NCI-H187 treated with DMSO at 0.1 percent for 48 hours (cell line): ENCODE measurements around the gene AURKA.
"Not testable (repeated sequence)": the region's sequence is repeated elsewhere in the genome, so short reads cannot be mapped to it uniquely, and the experiment has no call there.

Experiments
- DNase-seq: peaks from one replicate; lab custom pipeline; 2025; lab: John Stamatoyannopoulos, UW

The AURKA gene

DNA sequence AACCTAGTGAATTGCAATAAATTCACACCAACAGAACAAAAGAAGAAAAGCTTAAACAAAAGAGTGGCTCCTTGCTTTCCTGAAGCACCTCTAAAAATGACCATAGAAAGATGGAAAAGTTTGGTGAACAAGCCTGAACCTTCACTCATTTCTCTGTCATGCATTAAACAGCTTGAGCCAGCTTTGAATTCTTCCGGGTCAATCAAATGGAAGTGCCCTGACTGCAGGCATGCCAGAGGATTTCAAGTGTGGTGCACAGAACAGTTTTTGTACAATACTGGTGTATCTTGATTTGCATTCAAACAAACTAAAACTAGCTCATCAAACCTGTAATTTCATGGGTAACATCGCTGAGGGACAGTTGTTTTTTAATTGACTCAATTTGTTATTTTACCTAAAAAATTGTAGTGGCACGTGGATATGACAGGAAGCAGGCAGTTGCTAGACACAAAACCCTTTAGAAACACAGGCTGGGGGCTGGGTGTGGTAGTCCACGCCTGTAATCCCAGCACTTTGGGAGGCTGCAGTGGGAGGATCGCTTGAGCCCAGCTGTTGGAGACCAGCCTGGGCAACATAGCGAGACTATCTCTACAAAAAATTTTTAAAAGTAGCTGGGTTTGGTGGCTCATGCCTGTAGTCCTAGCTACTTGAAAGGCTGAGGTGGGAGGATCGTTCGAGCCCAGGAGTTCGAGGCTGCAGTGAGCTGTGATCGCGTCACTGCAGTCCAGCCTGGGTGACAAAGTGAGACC is 29.1 kb upstream of the AURKA start:
- DNase-seq: no peak

DNA sequence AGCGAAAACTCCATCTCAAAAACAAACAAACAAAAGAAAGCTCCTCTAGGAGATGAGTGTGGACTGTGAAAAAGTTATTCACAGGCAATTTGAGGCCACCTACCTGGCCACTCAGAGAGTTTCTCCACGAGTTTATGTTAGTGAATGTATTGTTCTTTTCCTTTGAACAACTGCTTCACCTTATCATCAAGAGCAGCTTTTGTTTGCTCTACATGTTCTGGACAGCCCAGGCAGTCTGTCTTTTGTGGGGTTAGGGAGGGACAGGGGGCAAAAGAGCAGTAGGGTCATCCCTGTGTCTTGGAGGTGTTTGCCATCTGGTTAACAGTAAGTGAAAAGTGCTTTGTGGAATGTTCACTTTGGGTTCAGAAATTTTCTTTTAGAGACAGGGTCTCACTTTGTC is 28.0 kb upstream of the AURKA start:
- no peak for DNase-seq

DNA sequence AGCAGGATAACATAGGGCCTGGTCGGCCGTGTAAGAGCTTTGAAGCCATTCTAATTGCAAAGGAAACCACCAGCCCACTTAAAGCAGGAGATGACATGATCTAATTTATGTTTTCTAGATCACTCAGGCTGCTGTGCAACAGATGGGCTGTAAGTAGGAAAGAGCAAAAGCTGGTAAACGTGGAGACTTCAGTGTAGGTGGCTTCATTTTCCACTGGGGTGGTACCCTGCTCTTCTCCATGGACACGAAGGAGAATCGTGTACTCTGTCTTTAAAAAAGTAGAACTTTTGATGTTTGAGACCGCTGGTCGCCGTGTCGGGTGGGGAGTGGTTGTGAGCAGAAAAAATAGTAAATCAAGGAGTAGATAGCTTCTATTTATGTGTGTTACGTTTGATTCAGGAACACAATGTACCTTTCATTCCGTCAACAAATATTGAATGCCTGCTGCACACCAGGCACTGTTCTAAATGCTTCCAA is 26.4 kb upstream of the AURKA start:
- no peak for DNase-seq

DNA sequence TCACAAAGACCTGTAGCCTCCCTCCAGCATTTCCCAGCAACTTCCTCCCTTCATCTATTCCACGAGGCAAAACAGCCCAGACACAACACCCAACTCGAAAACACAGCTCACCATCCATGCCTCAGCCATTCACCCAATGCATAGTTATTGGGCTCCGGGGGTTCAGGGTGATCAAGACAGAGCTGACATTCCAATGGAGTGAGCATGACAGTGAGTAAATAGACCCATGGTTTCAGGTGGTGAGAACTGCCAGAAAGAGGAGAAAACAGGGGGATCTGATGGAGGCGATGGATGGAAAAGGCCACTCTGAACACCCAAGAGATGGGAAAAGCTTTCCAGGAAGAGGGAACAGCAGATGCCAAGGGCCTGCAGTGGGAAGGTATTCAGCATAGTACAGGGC is 25.9 kb upstream of the AURKA start:
- DNase-seq: no peak

DNA sequence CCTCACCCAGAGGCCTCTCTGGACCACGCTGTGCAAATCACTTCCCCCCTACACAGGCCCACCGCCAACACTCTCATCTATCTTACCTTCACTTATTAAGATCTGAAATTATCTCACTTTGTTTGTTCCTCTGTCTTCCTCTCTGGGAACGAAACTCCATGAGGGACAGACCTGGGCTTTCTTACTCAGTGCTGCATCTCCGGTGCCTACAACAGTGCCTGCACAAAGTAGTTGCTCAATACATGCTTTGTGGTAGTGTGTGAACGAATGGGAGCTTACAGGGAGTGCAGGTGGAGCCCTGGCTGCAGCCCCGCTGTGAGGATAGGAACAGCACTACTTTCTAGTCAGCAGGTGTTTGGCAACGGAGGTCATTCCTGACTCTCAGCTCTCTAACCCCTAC is 25.4 kb upstream of the AURKA start:
- DNase-seq: no peak

DNA sequence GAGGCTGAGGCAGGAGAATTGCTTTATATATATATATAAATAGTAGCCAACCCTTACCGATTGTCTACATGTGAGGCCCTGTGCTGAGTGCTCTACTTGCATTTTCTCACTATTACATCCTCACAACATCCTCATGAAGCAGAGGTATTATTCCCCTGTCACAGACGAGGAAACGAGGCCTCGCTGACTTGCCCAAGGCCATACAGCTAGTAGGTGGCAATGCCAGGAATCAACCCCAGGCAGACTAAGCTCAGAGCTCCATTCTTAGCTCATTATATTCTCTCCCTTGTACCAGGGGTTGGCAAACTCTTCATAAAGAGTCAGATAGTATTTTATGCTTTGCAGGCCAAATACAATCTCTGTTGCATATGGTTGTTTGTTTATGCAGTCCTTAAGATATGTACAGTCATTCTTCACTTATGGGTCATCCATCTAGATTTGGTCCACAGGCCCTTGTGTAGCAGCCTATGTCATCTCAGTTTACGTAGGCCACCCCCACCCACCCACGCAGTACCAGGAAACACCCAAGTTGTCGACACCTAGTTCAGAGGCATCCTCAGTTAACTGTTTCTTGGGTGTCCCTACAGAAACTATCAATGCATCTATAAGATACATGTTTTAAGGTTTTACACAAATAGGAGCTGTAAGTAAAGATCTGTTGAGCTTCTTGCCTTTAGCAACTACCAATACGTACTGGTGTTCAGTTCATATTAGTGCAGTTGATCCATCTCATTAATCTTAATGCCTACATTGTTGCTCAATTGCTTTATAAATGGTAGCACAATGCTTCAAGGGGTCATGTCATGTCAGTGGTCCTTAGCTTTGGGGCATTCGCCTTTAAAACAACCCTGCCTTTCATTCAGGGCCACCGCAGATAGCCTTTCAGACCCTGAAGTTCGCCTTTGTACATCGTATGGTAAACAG is 23.1 kb upstream of the AURKA start:
- no peak for DNase-seq

DNA sequence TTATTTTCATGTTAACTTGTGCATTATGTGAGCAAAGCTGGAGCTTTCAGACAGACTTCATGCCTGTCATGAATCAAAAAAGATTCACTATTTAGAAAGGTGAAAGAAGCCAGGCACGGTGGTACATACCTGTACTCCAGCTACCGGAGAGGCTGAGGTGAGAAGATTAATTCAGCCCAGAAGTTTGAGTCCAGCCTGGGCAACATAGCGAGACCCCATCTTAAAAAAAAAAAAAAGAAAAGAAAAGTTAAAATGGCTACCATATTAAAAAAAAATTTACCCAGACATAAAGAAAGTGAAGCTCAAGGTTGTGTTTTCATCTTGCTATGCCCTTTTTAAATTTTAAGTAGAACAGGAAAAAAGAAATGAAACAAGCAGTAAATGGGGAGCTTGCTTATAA is 20.9 kb upstream of the AURKA start:
- DNase-seq: no peak

DNA sequence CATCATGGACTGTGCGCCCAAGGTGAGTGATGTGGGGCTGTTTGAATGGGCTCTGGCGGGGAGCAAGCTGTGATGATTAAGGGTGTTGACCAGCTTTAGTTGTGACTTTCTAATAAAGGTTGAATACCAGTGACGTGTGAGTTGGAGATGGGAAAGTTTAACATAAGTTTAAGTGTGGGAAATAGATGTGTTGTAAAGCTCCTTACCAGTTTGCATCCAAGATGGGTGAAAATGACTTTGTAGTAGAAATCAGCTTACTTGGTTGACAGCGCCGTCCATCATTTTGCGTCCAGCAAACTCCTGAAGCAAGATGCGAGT is 20.4 kb upstream of the AURKA start:
- no peak for DNase-seq

DNA sequence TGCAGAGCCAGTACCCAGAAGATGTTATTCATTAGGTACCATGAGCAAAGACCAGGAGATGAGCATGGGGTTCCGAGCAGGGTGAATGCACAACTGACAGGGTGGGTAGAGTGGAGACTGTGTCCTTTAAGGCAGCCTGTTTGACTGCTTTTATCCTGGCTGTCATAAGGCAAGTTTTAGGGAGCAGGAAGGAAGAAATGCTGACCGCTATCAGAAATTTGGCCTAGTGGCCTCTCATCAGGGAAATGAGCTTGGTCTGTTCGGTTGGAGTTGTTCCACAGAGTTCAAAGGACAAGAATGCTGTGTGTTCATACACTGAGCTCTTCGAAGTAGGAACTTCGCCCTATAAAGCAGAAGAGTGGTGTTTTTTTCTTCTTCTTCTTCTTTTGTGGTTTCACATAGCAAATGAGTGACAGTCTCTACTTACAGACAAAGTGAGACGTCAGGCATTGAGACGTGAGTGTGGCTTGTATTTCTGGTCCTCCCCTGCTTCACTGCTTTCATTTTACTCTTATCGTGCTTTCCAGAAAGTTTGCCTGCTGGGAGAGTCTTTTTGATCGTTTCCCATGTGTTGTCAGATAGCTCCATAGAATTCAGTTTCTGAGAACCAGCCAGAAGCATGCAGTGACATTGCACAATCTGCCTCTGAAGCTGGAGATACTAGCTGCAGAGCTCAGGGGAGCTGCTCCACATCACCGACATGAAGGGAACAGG is 19.9 kb upstream of the AURKA start, which contains the start of gene CASS4:
CASS4 (plus strand) TSS at position 502 of the 714 bp plus-strand sequence; CDS start at position 701, 199 bp downstream.
- no peak for DNase-seq

DNA sequence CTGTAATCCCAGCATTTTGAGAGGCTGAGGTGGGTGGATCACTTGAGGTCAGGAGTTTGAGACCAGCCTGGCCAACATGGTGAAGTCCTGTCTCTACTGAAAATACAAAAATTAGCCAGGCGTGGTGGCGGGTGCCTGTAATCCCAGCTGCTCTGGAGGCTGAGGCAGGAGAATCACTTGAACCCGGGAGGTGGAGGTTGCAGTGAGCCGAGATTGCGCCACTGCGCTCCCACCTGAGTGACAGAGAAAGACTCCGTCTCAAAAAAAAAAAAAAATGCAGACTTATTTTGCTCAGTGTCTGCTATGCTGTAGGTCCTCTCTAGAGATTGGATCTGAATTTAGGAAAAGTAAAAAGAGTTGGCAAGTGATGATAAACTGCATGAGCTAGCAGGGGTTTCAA is 19.3 kb upstream of the AURKA start:
- not testable (repeated sequence) for DNase-seq

DNA sequence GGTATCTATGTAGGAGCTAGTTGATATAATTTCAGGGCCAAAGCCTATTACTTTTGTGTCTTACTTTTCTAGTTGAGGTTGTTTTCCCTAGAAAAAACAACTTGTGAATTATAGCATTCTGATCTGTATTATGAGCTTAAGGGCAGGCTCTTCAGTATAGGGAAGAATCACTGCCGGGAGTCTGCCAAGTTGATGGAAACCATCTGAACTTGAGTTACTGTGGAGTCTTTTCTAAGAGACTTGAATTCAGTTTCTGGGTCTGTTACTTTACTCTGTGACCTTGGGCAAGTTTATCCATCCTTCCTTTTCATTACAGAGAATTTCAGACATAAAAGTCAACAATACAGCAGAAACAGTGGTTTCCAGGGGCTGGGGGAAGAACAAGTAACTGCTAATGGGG is 17.9 kb upstream of the AURKA start:
- DNase-seq: no peak

DNA sequence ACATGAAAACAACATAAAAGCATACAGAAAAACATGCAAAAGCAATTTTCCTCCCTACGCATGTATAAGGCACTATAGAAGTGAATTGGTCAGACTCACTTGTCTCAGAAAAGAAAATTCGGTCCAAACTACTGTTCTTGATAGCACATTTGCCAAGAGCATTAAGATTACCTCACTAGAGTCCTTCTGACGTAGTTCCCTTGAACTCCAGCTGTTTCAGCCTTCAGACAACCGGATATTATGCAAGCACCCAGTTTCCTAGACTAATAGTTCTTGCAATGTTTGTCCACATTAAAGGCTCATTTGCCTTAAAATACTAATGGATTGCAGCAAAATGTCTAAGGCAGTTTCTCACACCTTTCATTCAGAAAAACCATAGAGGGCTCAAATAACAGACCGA is 17.5 kb upstream of the AURKA start:
- DNase-seq: no peak

DNA sequence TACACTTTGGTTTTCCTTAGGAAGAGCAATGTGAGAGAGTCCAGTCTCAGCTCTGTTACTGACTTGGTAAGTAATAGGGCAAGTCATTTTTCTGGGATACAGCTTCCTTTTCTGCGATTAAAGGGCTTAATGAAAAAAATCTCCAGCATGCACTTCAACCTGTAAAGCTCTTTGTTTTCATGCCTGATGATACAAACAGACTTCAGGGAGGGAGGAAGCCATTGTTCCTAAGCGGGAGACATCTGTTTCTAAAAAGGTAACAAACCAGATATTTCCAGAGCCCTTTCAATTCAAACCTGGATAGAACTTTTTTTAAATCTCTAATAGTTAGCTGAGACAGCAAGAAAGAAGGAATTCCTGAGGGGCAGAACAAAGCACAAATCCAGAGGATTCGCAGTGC is 14.9 kb upstream of the AURKA start:
- no peak for DNase-seq

DNA sequence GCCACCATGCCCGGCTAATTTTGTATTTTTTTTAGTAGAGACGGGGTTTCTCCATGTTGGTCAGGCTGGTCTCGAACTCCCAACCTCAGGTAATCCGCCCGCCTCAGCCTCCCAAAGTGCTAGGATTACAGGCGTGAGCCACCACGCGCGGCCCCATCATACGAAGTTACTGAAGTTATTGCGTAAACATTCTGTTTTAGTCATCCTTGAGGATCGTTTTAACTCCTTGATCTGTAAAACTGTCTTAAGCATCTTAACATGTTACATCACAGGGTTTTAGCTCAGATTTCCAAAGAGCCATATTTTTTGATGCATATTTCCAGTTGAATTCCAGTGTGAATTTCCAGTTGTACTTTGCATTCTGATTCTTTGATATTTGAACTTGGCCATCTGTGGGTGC is 13.3 kb upstream of the AURKA start:
- not testable (repeated sequence) for DNase-seq

DNA sequence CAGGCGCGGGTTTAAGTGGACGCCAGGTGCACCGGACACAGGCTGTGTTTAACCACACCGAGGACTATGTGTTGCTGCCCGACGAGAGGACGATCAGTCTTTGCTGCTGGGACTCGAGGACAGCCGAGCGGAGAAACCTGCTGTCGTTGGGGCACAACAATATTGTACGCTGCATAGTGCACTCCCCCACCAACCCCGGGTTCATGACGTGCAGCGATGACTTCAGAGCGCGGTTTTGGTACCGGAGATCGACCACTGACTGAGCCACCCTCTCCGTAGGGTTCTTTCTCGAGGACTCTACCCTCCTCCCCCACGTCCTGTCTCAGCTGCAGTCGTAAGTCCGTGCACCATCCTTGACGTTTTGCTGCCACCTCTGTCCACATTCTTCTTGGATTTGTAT is 11.4 kb upstream of the AURKA start:
- DNase-seq: no peak

DNA sequence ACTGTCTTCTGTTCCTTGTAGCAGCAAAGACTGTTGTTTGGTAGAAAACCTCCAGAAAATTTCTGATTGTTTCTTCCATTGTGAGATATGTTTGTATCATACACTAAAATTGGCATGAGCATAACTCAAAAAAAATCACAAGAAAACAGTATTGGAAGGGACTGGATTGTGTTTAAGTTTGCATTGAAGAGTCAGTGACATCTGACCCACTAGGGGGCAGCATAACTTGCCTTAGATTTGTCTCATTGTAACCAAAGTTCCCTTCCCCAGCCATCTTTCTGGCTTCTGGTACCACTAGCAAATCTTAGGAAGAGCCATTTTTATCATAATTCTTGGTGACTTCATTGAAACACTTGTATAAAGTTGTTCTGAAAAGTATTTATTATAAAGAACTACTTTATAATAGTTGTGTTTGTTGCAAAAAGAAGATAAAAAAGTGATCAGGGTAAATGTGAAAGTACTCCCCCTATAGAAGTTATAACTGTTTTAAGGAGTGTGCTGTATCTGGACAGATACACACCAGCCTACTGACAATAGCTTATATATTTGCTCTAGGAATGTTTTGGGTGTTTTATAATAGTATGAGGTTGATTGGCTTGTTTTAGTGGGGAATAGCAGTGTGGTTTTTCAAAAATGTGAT is 8.1 kb upstream of the AURKA start:
- DNase-seq: no peak

DNA sequence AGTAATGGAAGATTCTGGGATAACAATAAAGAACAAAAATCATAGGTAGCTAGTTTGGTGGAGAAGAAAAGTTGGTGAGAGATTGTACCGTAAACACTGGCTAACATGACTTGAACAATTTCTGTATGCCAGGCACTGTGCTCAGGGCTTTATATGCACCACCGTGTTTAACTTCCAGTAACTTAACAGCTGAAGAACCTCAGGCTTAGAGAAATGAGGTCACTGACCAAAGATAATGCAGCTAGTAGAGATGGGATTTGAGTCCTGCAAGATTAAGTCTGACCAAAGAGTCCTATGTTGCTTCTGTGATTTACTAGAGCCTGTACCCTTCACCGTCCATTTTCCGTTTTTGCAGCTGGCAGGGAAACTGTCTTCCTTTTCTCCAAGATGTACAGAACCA is 3.2 kb upstream of the AURKA start:
- DNase-seq: no peak

DNA sequence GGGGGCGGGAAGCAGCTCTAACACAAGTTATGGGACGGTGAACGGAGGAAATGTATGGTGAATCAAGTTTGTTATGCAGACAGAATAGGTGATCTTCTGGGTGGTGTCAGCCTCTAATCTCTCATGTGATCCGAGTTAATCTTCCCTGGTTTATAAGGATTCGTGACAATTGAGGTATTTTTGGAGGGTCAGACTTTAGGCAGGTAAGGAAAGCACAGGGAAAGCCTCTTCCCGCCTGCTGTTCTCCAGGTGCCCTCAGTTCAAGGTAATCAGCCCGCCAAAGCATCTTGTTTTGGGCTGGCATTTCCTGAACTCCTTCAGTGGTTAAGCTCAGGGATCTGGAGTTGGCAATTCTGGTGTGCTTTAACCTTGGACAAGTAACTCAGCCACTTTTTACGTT is 1.6 kb upstream of the AURKA start:
- no peak for DNase-seq

DNA sequence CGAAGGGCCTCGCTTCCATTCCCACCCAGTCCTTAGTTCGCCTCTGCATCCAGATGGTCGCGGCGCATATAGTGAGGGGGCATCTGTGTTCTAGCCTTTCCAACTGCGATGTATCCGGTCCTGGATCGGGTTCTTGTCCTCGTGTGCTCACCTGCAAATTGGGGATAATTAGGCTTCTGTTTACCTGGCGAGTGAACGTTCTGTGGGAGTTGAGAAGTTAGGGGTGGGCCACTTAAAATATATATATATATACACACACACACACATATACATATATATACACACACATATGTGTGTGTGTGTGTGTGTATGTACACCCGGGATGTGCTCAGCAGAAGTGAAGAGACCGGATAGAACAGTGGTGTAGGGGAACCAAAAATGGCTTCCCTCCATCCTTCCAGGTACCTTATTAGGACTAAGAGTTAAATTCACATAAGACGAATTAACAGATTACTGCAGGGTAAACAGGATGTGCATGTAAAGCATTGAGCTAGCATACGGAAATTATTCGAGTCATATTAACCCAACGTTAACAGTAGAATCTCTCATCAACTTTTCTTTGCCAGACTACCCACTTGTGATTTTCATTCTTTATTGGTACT is 967 bp upstream of the AURKA start:
- DNase-seq: no peak

DNA sequence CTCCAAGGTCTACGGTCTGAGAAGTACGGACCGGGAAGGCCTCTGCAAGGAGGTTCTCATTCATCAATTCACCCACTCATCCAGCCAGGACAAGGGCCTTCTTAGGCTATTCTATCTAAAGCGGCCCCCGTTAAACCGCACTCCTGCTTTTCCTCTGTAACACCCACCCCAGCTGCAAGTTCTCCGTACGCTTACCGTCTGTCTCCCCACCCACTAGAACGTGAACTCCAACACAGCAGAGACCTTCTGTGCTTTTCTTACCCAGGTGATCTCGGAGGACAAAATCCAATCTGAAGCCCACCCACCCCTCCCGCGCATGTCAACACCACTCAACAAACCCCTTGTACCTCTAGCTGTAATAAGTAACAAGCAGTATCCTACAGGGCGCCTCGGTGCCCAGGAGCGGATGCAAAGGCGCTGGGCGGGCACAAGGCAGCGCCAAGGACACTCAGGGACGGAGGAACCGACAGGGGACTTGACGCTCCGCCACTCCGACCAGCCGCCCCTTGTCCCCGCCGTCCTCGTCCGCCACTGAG is 351 bp downstream of the AURKA start:
- no peak for DNase-seq

DNA sequence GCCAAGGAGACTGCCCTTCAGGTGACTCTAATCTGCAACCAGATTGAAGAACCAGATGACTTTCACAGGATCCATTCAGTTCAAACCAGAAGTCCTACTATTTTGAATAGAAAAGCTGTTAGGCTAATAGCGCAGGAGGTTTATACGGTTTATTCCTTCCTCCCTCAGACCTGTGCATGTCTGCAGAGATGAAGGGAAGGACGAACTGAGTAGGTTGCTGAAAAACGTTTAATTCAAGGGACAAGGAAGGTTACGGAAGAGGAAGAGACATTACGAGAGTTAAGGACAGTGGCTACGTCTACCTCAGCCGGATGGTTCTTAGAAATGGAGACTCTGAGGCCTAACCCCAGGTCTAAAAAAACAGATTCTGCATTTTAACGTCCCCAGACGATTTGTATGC is 978 bp downstream of the AURKA start:
- no peak for DNase-seq
